Activated CD8-positive, alpha-beta memory T cell treated with anti-CD3 and anti-CD28 coated beads for 1 hour (primary cell): ENCODE measurements around the gene COX4I1.
A peak's percentile ranks its signal among the peaks of the same experiment; 100 is the strongest.
"Not testable (repeated sequence)": the region's sequence is repeated elsewhere in the genome, so short reads cannot be mapped to it uniquely, and the experiment has no call there.

Experiments
- DNase-seq, 2 donors: peaks; one replicate each; pipeline ENCODE4 v3.0.0-alpha.2; 2020; ENCODE audit warnings: low read depth in 1 of 2; ENCODE audit errors: extremely low read depth in 1 of 2

Gene COX4I1

GRCh38 chr16:85821390-85822135 lies 22.1 kb downstream of the COX4I1 start:
- DNase-seq, result peak; percentile 49 to 68

- DNase-seq, result no peak
Observed at GRCh38 chr16:85822145-85822544, 22.6 kb downstream of the COX4I1 start.

- DNase-seq, result no peak
Observed at GRCh38 chr16:85823328-85823920, 23.9 kb downstream of the COX4I1 start.

- DNase-seq, result no peak
Observed at GRCh38 chr16:85824161-85825135, 25.0 kb downstream of the COX4I1 start.

GRCh38 chr16:85825326-85825725 lies 25.8 kb downstream of the COX4I1 start:
- no peak for DNase-seq

GRCh38 chr16:85826686-85827247 lies 27.3 kb downstream of the COX4I1 start:
- DNase-seq, result no peak

- DNase-seq, result no peak
Observed at GRCh38 chr16:85828166-85828565, 28.7 kb downstream of the COX4I1 start.

- DNase-seq, result no peak
Observed at GRCh38 chr16:85829171-85829719, 29.8 kb downstream of the COX4I1 start.

- no peak for DNase-seq
Observed at GRCh38 chr16:85829751-85830445, 30.4 kb downstream of the COX4I1 start.

GRCh38 chr16:85830821-85831220 lies 31.3 kb downstream of the COX4I1 start:
- no peak for DNase-seq

GRCh38 chr16:85832570-85833218 lies 33.2 kb downstream of the COX4I1 start:
- DNase-seq, result no peak

- DNase-seq, result no peak
Observed at GRCh38 chr16:85833219-85833920, 33.9 kb downstream of the COX4I1 start.

GRCh38 chr16:85834741-85835140 lies 35.2 kb downstream of the COX4I1 start:
- DNase-seq, result no peak

- DNase-seq, result no peak
Observed at GRCh38 chr16:85835227-85835751, 35.8 kb downstream of the COX4I1 start.

- no peak for DNase-seq
Observed at GRCh38 chr16:85835956-85836705, 36.6 kb downstream of the COX4I1 start.

GRCh38 chr16:85836706-85837582 lies 37.4 kb downstream of the COX4I1 start:
- no peak for DNase-seq

- not testable (repeated sequence) for DNase-seq
Observed at GRCh38 chr16:85837654-85838053, 38.2 kb downstream of the COX4I1 start.
